Middle frontal gyrus (tissue), 1 donor: ENCODE data around the gene CPE.
"Not testable (repeated sequence)": the region's sequence is repeated elsewhere in the genome, so short reads cannot be mapped to it uniquely, and the experiment has no call there.

Source experiments
- DNase-seq: peaks from one replicate; pipeline ENCODE4 v3.0.0-alpha.2; 2015; ENCODE audit warnings: low spot score; ENCODE audit errors: extremely low spot score

CPE gene

GRCh38 chr4:165461159-165461821 lies 82.5 kb downstream of the CPE start:
- DNase-seq, result no peak

- DNase-seq, result no peak
Observed at GRCh38 chr4:165462009-165462408, 83.2 kb downstream of the CPE start.

- DNase-seq, result no peak
Observed at GRCh38 chr4:165464376-165464775, 85.6 kb downstream of the CPE start.

GRCh38 chr4:165464813-165465381 lies 86.1 kb downstream of the CPE start:
- DNase-seq, result no peak

- DNase-seq, result no peak
Observed at GRCh38 chr4:165470009-165470408, 91.2 kb downstream of the CPE start.

GRCh38 chr4:165472943-165473676 lies 94.3 kb downstream of the CPE start:
- no peak for DNase-seq

GRCh38 chr4:165474784-165475705 lies 96.2 kb downstream of the CPE start:
- DNase-seq, result no peak

GRCh38 chr4:165475706-165476070 lies 96.9 kb downstream of the CPE start:
- no peak for DNase-seq

- no peak for DNase-seq
Observed at GRCh38 chr4:165476214-165477098, 97.6 kb downstream of the CPE start.

- DNase-seq, result no peak
Observed at GRCh38 chr4:165477799-165478198, 99.0 kb downstream of the CPE start.

GRCh38 chr4:165478260-165478659 lies 99.5 kb downstream of the CPE start:
- no peak for DNase-seq

GRCh38 chr4:165481053-165481835 lies 102.4 kb downstream of the CPE start:
- no peak for DNase-seq

GRCh38 chr4:165489786-165490185 lies 111.0 kb downstream of the CPE start:
- DNase-seq, result no peak

GRCh38 chr4:165492583-165492982 lies 113.8 kb downstream of the CPE start:
- not testable (repeated sequence) for DNase-seq

- DNase-seq, result no peak
Observed at GRCh38 chr4:165493359-165493758, 114.6 kb downstream of the CPE start.

GRCh38 chr4:165502916-165503907 lies 124.4 kb downstream of the CPE start:
- DNase-seq, result no peak

GRCh38 chr4:165504184-165504583 lies 125.4 kb downstream of the CPE start:
- no peak for DNase-seq

GRCh38 chr4:165505958-165506837 lies 127.4 kb downstream of the CPE start:
- DNase-seq, result no peak
